IMR-90 (cell line): Measurements from ENCODE around the gene TGM2. TPM values are rescaled to one million over a fixed set of nuclear protein-coding genes. Genes with fewer than 3 reads are reported as not detected.
A peak's percentile ranks its signal among the peaks of the same experiment; 100 is the strongest.

Experiments used
- ATAC-seq: fragments of 200-7000 bp; cut with Tn5 transposase; 2 replicates; pipeline ENCODE4 v1.9.1; 2020; ENCODE audit warnings: low read depth, mild to moderate bottlenecking, moderate library complexity
- BruUV-seq: library from RNA; stranded (reverse); fragments of 400-500 nt; replicated peaks from 2 replicates; lab custom pipeline; 2021; lab: Mats Ljungman, UMichigan
- CTCF ChIA-PET: fragments of 300-600 bp; formaldehyde crosslinking; extraction: SDS; loops from one replicate; lab custom pipeline; 2021; ENCODE audit warnings: antibody characterized with exemption; lab: Yijun Ruan, JAX
- POLR2A ChIA-PET: fragments of 300-600 bp; sonication (Branson Sonifier 250); formaldehyde crosslinking; loops from one replicate; lab custom pipeline; 2022; ENCODE audit warnings: antibody characterized with exemption; ENCODE audit not compliant: unreplicated experiment; lab: Charles Lee
- DNase-seq: peaks from one replicate; pipeline ENCODE4 v3.0.0; 2013
- H2AFZ ChIP-seq: replicated peaks from 2 replicates; pipeline ENCODE3; 2013; ENCODE audit warnings: low read length, mild to moderate bottlenecking; ENCODE audit not compliant: poor library complexity
- H2AK5ac ChIP-seq: 2 replicates; pipeline ENCODE4 v1.6.1; 2013; ENCODE audit warnings: low read depth, low read length, inconsistent platforms
- H2AK9ac ChIP-seq: replicated peaks from 2 replicates; pipeline ENCODE3; 2013; ENCODE audit warnings: mild to moderate bottlenecking, low read depth, low read length, moderate library complexity; ENCODE audit not compliant: poor library complexity
- H2BK120ac ChIP-seq: 2 replicates; pipeline ENCODE4 v1.6.1; 2013; ENCODE audit warnings: low read depth, low read length, inconsistent platforms
- H2BK15ac ChIP-seq: 3 replicates; pipeline ENCODE4 v1.6.1; 2013; ENCODE audit warnings: low read depth, low read length, inconsistent platforms
- H2BK20ac ChIP-seq: 2 replicates; pipeline ENCODE4 v1.6.1; 2013; ENCODE audit warnings: low read depth, mild to moderate bottlenecking, inconsistent platforms, low read length, moderate library complexity
- H2BK5ac ChIP-seq: 2 replicates; pipeline ENCODE4 v1.6.1; 2013; ENCODE audit warnings: mild to moderate bottlenecking, low read depth, low read length, inconsistent platforms; ENCODE audit not compliant: poor library complexity, severe bottlenecking
- H3K14ac ChIP-seq: replicated peaks from 2 replicates; pipeline ENCODE4 v1.6.1; 2013; ENCODE audit warnings: low read depth, low read length, inconsistent platforms
- H3K18ac ChIP-seq: 2 replicates; pipeline ENCODE4 v1.6.1; 2013; ENCODE audit warnings: low read depth, low read length, control low read depth
- H3K23ac ChIP-seq: 2 replicates; pipeline ENCODE4 v1.6.1; 2013; ENCODE audit warnings: low read depth, low read length, inconsistent platforms
- H3K27ac ChIP-seq: 2 replicates; pipeline ENCODE4 v1.5.1; 2013; ENCODE audit warnings: mild to moderate bottlenecking, control low read depth, low read length; ENCODE audit not compliant: insufficient read depth
- H3K27me3 ChIP-seq: 2 replicates; pipeline ENCODE4 v1.6.1; 2013; ENCODE audit warnings: low read length; ENCODE audit not compliant: control insufficient read depth, insufficient read depth
- H3K36me3 ChIP-seq: 2 replicates; pipeline ENCODE4 v1.6.1; 2013; ENCODE audit warnings: low read length, mixed read lengths; ENCODE audit not compliant: control insufficient read depth, insufficient read depth
- H3K4ac ChIP-seq: 2 replicates; pipeline ENCODE4 v1.6.1; 2013; ENCODE audit warnings: low read depth, low read length, inconsistent platforms
- H3K4me1 ChIP-seq: 2 replicates; pipeline ENCODE4 v1.6.1; 2013; ENCODE audit warnings: low read length, mixed read lengths; ENCODE audit not compliant: control insufficient read depth, insufficient read depth
- H3K4me2 ChIP-seq: 2 replicates; pipeline ENCODE4 v1.6.1; 2013; ENCODE audit warnings: low read depth, mild to moderate bottlenecking, control low read depth, low read length, moderate library complexity
- H3K4me3 ChIP-seq: 2 replicates; pipeline ENCODE4 v1.5.1; 2013; ENCODE audit warnings: low read depth, mild to moderate bottlenecking, control low read depth, low read length, moderate library complexity; ENCODE audit not compliant: insufficient read depth
- H3K56ac ChIP-seq: 2 replicates; pipeline ENCODE4 v1.6.1; 2013; ENCODE audit warnings: low read length, inconsistent platforms; ENCODE audit not compliant: insufficient read depth; ENCODE audit errors: extremely low read depth
- H3K79me1 ChIP-seq, 2 experiments: 2 replicates each; pipeline ENCODE4 v1.6.1; 2013; ENCODE audit warnings: low read length in 2 of 2, inconsistent platforms in 1 of 2, low read depth in 1 of 2
- H3K9ac ChIP-seq: 2 replicates; pipeline ENCODE4 v1.6.1; 2013; ENCODE audit warnings: low read depth, low read length, control low read depth
- H3K9me1 ChIP-seq: 2 replicates; pipeline ENCODE4 v1.6.1; 2013; ENCODE audit warnings: low read length, inconsistent platforms; ENCODE audit not compliant: insufficient read depth
- H3K9me3 ChIP-seq: 2 replicates; pipeline ENCODE4 v1.6.1; 2013; ENCODE audit warnings: low read length; ENCODE audit not compliant: control insufficient read depth, insufficient read depth
- H4K20me1 ChIP-seq: 2 replicates; pipeline ENCODE4 v1.6.1; 2013; ENCODE audit warnings: low read length, inconsistent platforms; ENCODE audit not compliant: insufficient read depth
- H4K5ac ChIP-seq: 2 replicates; pipeline ENCODE4 v1.6.1; 2013; ENCODE audit warnings: mild to moderate bottlenecking, low read depth, low read length, control low read depth
- H4K8ac ChIP-seq, 2 experiments: 2 replicates each; pipeline ENCODE4 v1.6.1; 2013; ENCODE audit warnings: low read depth in 2 of 2, low read length in 2 of 2, control low read depth in 1 of 2, inconsistent platforms in 1 of 2
- H4K91ac ChIP-seq: 2 replicates; pipeline ENCODE4 v1.6.1; 2013; ENCODE audit warnings: low read depth, low read length, inconsistent platforms; ENCODE audit not compliant: insufficient read depth
- CHD1 ChIP-seq: IDR thresholded peaks from 2 replicates; pipeline ENCODE4 v1.6.1; 2012; ENCODE audit warnings: low read depth, low read length, improper control_type of control experiment
- MAFK ChIP-seq: IDR thresholded peaks from 2 replicates; pipeline ENCODE4 v1.6.1; 2012; ENCODE audit warnings: low read depth, low read length, improper control_type of control experiment
- POLR2A ChIP-seq: IDR thresholded peaks from 2 replicates; pipeline ENCODE4 v1.6.1; 2012; ENCODE audit warnings: mild to moderate bottlenecking, low read depth, low read length
- RAD21 ChIP-seq: IDR thresholded peaks from 2 replicates; pipeline ENCODE4 v1.6.1; 2012; ENCODE audit warnings: low read length, improper control_type of control experiment
- RFX5 ChIP-seq: IDR thresholded peaks from 2 replicates; pipeline ENCODE4 v1.8.0; 2012; ENCODE audit warnings: low read depth, mild to moderate bottlenecking, low read length, moderate library complexity
- SMC3 ChIP-seq: fragments of 150-350 bp; IDR thresholded peaks from 2 replicates; pipeline ENCODE4 v1.6.1; 2016; ENCODE audit warnings: low read depth, mild to moderate bottlenecking, antibody characterized with exemption, low read length, moderate library complexity
- WGBS, 2 experiments: methylation state at CpG; one replicate each; pipeline versions ENCODE4 v1.1.5 to v1.1.7; 2013; ENCODE audit warnings: missing lambda C conversion rate in 2 of 2; ENCODE audit not compliant: insufficient read length in 1 of 2; ENCODE audit errors: extremely low coverage in 2 of 2; 5-methylcytosine and 5-hydroxymethylcytosine counted together
- dilution Hi-C: fragments of 300-500 bp; cut with HindIII; formaldehyde crosslinking; loops from one replicate; pipeline ENCODE4 v1.14.3; 2018; ENCODE audit warnings: low sequenced_read_pairs; ENCODE audit not compliant: unreplicated experiment
- in situ Hi-C: fragments of 300-500 bp; cut with MboI; formaldehyde crosslinking; loops from 3 replicates; pipeline ENCODE4 v1.14.3; 2019; ENCODE audit warnings: low sequenced_read_pairs, inconsistent platforms, mixed read lengths
- intact Hi-C: fragments of 100-400 bp; cut with micrococcal nuclease; formaldehyde crosslinking; loops from 2 replicates; pipeline ENCODE4 v1.10.0; 2022
- polyA plus RNA-seq, 3 experiments: library from polyadenylated mRNA; depleted of rRNA; stranded (reverse); fragments of >200 nt; gene quantifications; 2 replicates each; pipeline ENCODE4 v1.2.3, GENCODE V29; 2012; ENCODE audit warnings: low replicate concordance in 1 of 3
- total RNA-seq: library from RNA; depleted of rRNA; stranded (reverse); fragments of >200 nt; gene quantifications from 2 replicates; pipeline ENCODE4 v1.2.3, GENCODE V29; 2012
- TF ChIP-seq, protein P1 (sequence below): fragments of 150-350 bp; IDR thresholded peaks from 2 replicates; pipeline ENCODE4 v1.6.1; 2016; ENCODE audit warnings: low read depth, mild to moderate bottlenecking, low read length, moderate library complexity, borderline replicate concordance

TGM2 gene
- total and polyA plus RNA-seq, 2 of the 4 experiments (the other 2 are of a cell fraction) = 239 to 268 TPM

DNA sequence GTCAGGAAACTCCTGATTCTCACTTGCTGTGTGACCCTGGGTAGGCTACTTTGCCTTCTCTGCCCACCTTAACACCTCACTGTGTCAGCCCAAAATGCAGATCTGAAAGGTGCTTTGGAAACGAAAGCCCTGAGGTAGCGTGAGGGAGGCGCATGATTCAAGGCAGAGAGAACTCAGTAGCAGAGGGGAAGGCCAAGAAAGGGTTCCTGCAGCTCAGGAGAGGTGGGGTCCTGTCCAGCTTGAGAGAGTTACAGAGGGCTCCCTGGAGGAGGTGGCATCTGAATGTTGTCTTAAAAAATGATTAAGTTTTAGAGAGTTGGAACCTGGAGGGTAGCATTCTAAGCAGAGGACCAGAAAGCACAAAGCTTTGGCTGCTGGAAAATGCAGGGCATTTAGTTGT, 13.6 kb downstream of the TGM2 start:
- peak overlapping the region; percentile 88 for H2BK5ac ChIP-seq
- H2AFZ ChIP-seq = peak overlapping the region; percentile 9
- no peaks in the 10 kb centered on the region for H4K20me1 ChIP-seq
- WGBS, 2 experiments = 100% methylated on average over 3 of the region's 3 CpGs; no CpG with 5 or more reads in 1 of the 2 experiments
- no peak overlapping the region for H3K9ac ChIP-seq
- H3K4me3 ChIP-seq = no peak overlapping the region
- ATAC-seq (no peak), DNase-seq (no peak)
- BruUV-seq = no TSS peak
- TF ChIP-seq RAD21 (no peak), RFX5 (no peak), SMC3 (no peak), MAFK (no peak), POLR2A (no peak), CHD1 (no peak)
- TF ChIP-seq, protein P1, sequence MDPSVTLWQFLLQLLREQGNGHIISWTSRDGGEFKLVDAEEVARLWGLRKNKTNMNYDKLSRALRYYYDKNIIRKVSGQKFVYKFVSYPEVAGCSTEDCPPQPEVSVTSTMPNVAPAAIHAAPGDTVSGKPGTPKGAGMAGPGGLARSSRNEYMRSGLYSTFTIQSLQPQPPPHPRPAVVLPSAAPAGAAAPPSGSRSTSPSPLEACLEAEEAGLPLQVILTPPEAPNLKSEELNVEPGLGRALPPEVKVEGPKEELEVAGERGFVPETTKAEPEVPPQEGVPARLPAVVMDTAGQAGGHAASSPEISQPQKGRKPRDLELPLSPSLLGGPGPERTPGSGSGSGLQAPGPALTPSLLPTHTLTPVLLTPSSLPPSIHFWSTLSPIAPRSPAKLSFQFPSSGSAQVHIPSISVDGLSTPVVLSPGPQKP = no peak
- ChIA-PET CTCF (no interaction called here), POLR2A (no interaction called here)
- in situ Hi-C loops (no loop called here), dilution Hi-C loops (no loop called here), intact Hi-C loops (no loop called here)
- H3K56ac ChIP-seq = no peak overlapping the region
- H4K91ac ChIP-seq = peak overlapping the region; percentile 43; the same call in 1 of the 2 replicates
- peaks cover 12% of the 10 kb centered on the region for H3K4me1 ChIP-seq
- H3K14ac ChIP-seq = peak overlapping the region; percentile 54; the same call in 1 of the 2 replicates
- no peaks in the 10 kb centered on the region for H3K27me3 ChIP-seq
- H3K36me3 ChIP-seq = peaks cover 71% of the 10 kb centered on the region
- H3K4ac ChIP-seq = peak overlapping the region; percentile 72
- H3K9me3 ChIP-seq = no peaks in the 10 kb centered on the region
- H3K18ac ChIP-seq = peak overlapping the region; percentile 63
- H2BK15ac ChIP-seq = no peak overlapping the region; the same call in 2 of the 3 replicates
- peak overlapping the region; percentile 49; the same call in 1 of the 2 replicates for H4K5ac ChIP-seq
- H3K4me2 ChIP-seq = no peak overlapping the region
- peak overlapping the region; percentile 75 for H2BK20ac ChIP-seq
- H4K8ac ChIP-seq = peak overlapping the region; percentile 62 to 83; a peak in 1 of 4 replicates
- H3K79me1 ChIP-seq = peaks cover 0 to 39% of the 10 kb centered on the region in 2 experiments; a peak in 2 of 4 replicates
- H2AK5ac ChIP-seq = peak overlapping the region; percentile 76
- H3K9me1 ChIP-seq = peaks cover 11% of the 10 kb centered on the region
- peak overlapping the region; percentile 72 for H2BK120ac ChIP-seq
- H2AK9ac ChIP-seq = no peak overlapping the region
- H3K27ac ChIP-seq = 0 out of 2 replicates have a peak overlapping the region, but pooled peaks have one; percentile 3
- peak overlapping the region; percentile 86 for H3K23ac ChIP-seq
